ENCODE measurements around the gene MOB1A.

MOB1A gene

DNA sequence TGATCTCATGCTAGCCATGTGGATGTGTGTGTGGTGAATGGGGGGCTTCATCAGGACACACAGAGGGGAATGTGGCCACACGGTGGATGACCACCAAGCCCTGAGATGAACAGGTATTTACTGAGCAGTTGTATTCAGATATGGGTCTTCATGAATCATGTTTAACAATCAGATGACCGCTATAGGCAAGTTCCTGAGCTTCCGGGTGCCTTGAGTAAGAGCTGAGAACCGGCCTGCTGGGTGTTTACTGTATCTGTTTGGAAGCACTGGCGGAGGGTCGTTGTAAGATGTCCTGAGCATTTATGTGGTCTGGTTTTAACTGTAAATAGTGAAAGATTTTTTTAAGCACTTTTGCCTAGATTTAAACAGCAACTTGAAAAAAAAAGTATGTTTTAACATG lies 74.9 kb downstream of the MOB1A start:
- DNase-seq (ENCODE audit: low read depth) = no peak

Data from fibroblast of the conjunctiva (primary cell).